GM21423 (cell line): Measurements from ENCODE around the gene NDUFB4.
"Not testable (repeated sequence)": the region's sequence is repeated elsewhere in the genome, so short reads cannot be mapped to it uniquely, and the experiment has no call there.

Experiments used
- ATAC-seq: cut with Tn5 transposase; IDR thresholded peaks from one replicate; pipeline ENCODE4 v1.9.1; 2021; ENCODE audit warnings: mild to moderate bottlenecking, moderate library complexity; ENCODE audit not compliant: unreplicated experiment

NDUFB4 gene

GRCh38 chr3:120636795-120637401 is 40.8 kb downstream of the NDUFB4 start:
- no peak for ATAC-seq

GRCh38 chr3:120637851-120638559 is 41.9 kb downstream of the NDUFB4 start:
- ATAC-seq: no peak

GRCh38 chr3:120638820-120639219 is 42.7 kb downstream of the NDUFB4 start:
- ATAC-seq: not testable (repeated sequence)

DNA sequence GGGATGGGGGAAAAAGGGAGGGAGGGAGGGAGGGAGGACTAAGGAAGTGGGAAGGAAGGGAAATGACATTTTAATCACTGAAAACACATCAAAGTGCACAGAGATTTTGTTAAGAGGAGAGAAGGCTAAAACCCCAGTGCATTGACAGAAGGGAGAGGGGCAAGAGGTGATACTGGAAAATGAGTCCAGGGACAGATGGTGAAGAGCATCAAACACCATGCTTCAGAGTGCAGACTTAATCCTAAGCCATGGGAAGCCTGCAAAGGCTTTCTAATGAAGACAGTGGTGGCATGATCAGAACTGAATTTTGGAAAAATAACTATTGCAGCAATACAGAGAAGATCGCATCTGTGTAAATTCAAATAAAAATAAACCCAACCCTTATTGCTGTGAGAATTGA is 44.1 kb downstream of the NDUFB4 start:
- no peak for ATAC-seq

- ATAC-seq: no peak
Observed at GRCh38 chr3:120641696-120642246, 45.6 kb downstream of the NDUFB4 start.

GRCh38 chr3:120642368-120642948 is 46.3 kb downstream of the NDUFB4 start:
- ATAC-seq: no peak

GRCh38 chr3:120645083-120645845 is 49.1 kb downstream of the NDUFB4 start:
- ATAC-seq: no peak

GRCh38 chr3:120646771-120647432 is 50.8 kb downstream of the NDUFB4 start:
- no peak for ATAC-seq

DNA sequence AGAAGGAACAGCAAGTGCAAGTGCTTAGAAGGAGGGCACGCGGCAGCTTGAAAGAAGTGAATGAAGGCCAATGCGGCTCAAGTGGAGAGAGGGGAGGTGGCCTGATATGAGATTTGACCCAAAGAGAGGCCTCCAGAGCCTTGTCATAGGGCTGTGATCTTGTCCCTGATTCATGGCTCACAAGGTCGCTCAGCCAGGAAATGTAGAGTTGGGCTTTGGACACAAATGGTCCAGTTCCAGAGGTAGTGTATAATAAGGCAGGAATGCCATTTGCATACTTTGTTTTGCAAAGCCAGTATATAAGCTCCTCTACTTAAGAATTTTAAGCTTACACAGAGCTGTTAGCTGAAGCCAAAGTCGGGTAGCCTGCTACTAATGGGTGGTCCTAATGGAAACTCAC is 52.2 kb downstream of the NDUFB4 start:
- no peak for ATAC-seq

DNA sequence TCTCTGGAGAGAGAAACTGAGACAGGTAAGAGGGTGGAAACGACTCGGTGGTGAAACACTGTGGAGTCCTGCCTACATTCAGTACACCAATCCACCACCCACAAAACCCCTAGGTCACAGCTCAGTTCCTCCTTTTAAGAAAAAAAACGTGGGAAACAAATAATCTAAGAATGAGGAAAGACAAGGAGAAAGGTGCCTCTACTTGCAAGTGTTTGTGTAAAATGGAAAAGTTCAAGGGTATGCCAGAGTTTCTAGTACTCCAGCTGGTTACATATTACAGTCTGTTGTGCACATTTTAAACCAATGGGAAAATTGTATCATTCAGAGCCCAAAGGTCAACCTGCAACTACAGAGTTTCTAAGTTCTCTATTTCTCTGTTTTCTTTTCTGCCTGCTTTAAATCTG is 53.7 kb downstream of the NDUFB4 start:
- no peak for ATAC-seq

DNA sequence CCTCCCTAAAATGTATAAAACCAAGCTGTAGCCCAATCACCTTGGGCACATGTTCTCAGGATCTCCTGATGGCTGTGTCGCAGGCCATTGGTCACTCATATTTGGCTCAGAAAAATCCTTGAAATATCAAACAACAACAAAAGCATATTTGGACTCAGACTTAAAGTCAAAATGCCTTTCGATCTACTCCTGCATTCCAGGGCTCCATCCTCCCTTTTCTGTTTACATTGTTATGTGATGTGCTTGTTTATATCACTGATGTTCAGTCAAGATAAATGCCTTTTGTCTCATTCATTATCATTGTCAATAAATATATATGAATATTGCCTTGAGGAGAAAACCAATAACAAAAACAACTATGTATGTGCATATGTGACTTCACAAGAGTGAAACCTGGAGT is 54.2 kb downstream of the NDUFB4 start:
- no peak for ATAC-seq
